HG02943 (cell line): Measurements from ENCODE around the gene FUT2.
"Not testable (repeated sequence)": the region's sequence is repeated elsewhere in the genome, so short reads cannot be mapped to it uniquely, and the experiment has no call there.

Experiments used
- ATAC-seq: cut with Tn5 transposase; IDR thresholded peaks from one replicate; pipeline ENCODE4 v1.9.1; 2021; ENCODE audit warnings: mild to moderate bottlenecking, low read depth, moderate library complexity; ENCODE audit not compliant: unreplicated experiment

The FUT2 gene

DNA sequence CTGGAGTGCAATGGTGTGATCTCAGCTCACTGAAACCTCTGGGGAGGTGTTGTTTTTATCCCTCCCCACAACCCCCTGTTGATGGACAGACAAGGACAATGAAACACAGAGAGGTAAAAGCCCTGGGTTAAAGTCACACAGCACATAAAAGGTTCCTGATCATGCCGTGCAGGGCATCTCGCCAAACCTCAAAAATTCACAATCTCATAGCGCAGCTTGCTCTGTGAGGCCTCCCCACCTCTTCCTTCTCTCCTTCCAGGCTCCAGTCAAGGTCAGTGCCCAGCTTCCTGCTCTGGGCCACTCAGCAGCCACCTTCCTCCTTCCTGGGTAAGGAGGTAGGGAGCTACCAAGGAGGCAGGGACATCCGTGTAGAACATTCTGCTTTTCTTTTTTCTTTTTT is 2.3 kb downstream of the FUT2 start:
- ATAC-seq: no peak

DNA sequence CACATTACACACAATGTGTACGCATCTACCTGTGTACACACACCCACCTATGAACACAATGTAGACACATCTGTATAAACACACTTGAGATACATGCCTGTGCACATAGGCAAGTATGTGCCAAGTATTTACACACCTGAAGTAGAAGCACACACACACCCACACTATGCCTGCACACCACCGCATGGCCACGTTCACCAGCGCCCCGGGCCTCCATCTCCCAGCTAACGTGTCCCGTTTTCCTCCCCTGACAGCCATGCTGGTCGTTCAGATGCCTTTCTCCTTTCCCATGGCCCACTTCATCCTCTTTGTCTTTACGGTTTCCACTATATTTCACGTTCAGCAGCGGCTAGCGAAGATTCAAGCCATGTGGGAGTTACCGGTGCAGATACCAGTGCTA is 6.9 kb downstream of the FUT2 start:
- no peak for ATAC-seq

DNA sequence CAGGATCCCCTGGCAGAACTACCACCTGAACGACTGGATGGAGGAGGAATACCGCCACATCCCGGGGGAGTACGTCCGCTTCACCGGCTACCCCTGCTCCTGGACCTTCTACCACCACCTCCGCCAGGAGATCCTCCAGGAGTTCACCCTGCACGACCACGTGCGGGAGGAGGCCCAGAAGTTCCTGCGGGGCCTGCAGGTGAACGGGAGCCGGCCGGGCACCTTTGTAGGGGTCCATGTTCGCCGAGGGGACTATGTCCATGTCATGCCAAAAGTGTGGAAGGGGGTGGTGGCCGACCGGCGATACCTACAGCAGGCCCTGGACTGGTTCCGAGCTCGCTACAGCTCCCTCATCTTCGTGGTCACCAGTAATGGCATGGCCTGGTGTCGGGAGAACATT is 7.5 kb downstream of the FUT2 start:
- no peak for ATAC-seq

DNA sequence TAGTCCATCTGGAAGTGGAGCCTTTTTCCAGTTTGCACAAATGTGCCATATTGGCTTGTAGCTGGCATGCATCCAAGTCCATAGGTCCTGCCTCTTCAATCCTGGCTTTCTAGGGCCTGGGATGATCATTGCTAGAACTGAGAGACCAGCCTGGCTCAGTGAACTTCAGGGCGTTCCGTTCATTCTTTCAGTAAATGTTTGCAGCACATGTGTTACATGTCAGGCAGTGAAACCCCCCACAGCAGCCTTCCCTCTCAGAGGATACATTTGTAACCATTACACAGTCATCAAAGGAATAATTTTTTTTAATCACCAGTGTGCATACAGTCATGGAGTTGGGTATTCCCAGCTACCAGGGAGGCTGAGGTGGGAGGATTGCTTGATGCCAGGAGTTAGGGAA is 9.7 kb downstream of the FUT2 start:
- ATAC-seq: no peak

DNA sequence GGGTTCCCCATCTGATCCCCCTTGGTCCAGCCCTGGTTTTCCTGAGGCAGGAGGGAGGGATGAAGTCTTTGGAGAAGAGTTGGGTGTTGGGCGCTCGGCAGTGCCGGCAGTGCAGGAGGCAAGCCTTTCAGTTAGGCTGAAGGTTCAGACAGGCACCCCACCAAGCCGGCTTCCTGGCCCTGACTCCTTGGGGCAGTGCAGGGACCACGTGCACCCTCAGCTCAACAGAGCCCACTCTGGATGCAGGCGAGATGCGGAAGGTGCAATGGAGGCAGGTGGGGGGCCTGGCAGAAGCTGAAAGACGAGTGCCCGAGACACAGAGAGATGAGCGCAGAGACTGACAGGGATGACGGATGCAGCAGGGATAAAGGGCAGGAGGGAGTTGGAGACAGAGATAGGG is 12.7 kb downstream of the FUT2 start:
- ATAC-seq: no peak

DNA sequence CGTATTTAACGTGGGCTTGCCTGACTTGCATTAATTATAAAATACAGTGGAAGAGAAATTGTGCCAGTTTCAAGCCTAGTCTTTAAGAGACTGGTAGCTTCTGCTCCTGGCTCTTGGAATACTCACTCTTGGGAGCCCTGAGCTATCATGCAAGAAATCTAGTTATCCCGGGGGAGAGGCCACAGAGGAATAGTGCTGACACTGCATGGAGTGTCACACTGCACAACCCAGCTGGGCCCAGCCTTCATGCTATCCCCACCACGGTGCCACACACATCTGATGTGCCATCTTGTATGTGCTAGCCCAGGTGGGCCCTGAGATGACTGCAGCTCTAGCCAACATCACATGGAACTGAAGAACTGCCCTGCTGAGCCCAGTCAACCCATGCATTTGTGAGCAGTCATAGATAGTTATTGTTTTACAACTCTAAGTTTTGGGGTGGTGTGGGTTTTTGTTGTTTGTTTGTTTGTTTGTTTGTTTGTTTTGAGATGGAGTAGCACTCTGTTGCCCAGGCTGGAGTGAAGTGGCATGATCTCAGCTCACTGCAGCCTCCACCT is 15.4 kb downstream of the FUT2 start:
- no peak for ATAC-seq

DNA sequence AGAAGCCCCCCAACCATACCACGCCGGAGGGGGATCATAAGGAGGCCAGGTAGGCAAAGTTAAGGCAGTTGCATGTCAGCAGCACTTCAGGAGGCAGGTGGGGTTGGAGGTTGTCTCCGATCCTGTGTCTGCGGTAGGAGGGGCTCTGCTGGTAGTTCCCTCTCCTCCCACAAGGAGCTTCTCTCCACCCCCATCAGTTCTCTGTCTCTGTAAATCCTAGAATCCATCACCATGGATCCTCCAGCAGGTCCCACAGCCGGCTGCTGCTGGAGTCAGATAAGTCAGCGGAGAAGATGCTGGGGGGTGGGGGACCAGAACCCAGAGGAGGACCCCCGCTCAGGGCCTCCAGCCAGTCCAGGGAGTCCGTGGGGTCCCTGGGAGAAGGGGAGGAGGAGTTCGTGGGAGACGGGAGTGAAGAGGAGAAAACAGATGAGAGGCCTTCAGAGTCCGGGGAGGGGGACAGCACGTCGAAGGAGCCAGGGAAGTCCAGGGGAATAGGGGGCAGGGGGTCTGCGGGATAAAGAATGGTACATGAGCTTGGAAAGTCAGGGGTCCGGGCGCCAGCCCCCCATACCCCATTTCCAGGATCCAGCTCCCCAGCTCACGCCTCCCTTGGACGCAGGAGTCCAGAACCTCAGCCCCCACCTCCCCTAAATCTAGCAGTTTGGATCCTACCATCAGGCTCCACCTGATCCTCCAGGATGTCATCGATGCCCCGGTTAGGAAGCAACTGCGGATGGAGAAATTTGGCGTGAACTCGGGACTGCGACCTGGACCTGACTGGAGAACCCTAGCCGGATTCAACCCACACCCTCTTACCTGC is 17.5 kb downstream of the FUT2 start:
- no peak for ATAC-seq

DNA sequence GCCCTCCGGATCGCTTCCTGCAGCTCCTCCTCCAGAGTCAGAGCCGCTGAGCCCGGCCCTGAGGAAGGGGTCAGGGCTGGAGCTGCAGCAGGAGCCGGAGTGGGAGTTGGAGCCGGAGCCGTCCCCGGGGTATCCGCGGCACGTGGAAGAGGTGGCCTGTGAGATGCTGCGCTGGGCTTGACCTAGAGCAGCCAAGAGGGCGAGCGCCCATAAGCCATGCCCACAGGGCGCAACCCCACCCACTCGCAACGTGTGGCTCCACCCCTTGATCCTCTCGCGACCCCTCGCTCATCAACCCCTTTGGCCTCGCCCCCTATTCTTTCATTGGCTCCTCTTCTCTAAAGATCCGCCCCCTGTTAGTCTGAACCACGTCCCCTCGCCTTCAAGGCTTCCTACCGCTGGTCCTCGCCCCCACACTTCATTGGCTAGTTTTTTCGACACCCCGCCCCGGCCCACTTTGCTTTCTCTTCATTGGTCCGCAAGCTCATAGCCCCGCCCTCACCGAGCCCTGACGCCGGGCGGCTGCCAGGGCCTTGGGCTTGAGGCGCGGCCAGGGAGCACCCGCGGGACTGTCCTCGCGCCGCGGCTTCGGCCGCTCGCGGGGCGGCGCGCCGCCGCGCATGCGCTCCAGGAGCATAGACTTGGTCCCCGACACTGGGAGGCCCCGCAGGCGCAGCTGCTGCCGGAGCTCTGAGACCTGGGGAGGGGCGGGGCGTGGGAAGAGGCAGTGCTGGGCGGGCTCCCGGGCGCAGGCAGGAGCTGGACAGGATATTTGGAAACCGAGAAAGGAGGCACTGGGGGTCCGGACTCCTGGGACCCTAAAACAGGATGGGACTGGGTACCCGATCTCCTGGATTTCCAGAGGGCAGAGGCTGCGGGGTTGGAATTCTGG is 18.3 kb downstream of the FUT2 start:
- ATAC-seq: peak; percentile 88

DNA sequence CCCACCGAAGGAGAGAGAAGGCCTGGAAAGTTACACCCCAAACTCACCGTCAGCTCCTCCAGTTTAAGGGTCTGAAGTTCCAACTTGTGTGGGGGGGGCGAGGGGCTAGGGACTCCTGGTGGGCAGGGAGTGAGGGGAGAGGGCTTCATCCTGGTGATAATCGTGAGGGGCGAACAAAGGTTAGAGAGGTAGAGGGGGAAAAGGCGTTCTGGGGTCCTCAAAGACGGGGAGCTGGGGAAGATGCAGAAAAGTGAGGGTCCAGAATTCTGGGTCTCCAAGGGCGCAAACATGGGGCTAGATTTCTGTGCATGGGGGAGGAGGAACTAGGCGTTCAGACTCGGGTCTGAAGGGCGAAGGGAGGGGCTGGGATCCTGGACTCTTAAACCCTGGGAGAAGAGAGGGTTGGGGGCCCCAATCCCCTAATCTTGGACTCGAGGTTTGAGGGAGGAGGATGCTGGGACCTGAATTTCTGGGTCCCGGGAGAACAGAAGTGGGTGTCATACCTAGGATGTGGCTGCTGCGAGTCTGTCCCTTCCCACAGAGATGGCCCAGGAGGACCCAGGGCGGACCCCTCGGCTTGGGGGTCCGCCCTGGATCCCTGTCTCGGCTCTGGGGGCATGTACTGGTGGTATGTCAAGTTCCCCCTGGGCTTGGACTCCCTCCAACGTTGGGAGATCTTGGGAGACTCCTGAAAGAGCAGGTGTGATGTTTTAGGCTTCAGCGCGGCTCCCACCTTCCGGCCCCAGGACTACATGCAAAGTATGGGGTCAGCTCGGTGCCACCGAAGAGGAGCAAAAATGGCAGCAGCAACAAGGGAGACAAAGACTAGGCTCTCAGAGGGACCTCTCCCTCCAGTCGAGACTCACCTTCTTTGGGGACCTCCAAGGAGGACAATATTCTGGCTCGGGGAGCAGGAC is 19.2 kb downstream of the FUT2 start:
- no peak for ATAC-seq

DNA sequence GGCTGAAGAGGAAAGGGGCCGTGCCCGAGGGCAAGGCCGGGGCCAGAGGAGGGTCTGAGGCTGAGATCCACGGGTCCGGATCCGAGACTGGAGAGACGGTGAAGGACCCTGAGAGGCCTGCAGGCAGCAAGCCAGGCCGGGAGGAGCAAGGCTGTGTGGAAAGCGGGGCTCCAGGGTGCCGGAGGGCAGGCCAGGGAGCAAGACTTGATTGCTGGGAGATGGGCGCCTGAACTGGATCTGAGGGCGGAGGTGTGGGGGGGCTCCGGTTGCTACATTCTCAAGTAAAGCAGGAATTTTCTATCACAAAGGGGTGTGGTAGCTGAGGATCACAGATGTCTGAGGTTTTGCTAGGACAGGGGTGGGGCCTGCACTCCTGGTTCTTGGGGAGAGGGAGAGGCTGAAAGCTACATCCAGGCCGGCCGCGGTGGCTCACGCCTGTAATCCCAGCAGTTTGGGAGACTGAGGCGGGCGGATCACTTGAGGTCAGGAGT is 20.0 kb downstream of the FUT2 start:
- no peak for ATAC-seq

DNA sequence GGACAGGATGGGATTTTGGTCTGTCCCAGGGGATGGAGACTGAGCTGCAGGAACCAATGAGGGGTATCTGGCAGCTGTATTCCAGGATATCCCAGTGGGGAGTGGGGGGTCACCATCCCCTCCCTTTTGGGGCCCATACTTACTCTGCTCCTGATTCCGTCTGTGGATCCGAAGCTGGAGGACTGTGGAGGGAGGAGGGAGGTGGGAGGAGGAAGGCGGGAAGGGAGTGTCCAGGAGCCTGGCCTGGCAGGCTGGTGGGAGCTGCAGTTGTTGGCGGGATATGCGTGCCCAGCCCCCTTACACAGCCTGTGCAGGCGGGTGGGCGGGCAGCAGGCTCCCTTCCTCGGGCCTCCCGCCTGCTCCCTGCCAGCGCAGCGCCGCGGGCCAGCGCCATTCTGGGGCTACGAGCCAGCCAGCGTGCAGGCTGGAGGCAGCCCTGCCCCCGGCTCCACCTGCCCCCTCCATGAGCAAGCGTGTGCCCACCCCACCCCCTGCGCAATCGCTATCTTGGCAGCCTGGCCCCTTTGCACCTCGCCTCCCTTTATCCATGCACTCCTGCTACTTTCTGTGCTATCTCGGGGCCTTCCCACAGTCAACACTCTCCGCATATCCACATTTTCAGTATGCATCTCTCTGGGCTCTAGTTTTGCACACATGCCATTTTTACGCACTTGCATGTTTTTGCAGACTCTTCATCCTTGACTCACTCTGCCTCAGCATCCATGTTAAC is 21.0 kb downstream of the FUT2 start:
- ATAC-seq: no peak

DNA sequence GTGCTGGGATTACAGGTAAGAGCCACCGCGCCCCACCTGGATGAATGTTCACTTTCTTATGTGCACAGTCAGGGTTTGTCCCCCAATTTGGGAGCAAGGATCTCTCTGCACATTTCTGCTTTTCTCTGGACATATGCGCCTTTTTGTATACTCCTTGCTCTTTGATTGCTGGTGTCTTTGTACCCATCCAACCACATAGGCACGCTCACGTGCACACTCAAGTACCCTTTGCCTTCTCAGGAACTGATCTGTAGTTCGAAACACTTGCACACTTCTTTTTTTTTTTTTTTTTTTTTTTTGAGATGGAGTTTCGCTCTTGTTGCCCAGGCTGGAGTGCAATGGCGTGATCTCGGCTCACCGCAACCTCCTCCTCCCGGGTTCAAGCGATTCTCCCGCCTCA is 22.3 kb downstream of the FUT2 start:
- ATAC-seq: not testable (repeated sequence)

DNA sequence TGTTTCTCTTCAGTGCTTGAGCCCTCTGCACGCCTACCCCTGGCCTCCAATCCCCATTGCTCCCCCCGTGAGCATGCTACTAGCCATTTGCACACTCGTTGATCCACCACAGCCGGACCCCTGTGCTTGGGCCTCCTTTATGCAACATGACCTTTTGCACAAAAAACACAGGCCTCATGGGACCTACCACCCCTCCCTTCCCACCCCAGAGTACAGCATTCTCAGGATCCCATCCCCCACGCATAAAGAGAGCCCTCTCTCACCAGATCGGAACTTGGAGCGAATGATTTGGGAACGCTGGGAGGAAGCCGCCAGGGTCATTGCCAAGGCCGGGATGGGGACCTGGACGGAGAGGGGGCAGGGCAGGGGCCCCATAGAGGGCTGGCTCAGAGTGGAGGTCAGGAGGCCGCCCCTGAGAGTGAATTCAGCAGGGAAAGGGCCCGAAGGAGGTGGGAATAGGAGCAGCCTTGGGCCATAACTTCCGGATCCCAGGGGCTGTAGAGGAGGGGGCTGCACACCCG is 23.0 kb downstream of the FUT2 start:
- no peak for ATAC-seq

DNA sequence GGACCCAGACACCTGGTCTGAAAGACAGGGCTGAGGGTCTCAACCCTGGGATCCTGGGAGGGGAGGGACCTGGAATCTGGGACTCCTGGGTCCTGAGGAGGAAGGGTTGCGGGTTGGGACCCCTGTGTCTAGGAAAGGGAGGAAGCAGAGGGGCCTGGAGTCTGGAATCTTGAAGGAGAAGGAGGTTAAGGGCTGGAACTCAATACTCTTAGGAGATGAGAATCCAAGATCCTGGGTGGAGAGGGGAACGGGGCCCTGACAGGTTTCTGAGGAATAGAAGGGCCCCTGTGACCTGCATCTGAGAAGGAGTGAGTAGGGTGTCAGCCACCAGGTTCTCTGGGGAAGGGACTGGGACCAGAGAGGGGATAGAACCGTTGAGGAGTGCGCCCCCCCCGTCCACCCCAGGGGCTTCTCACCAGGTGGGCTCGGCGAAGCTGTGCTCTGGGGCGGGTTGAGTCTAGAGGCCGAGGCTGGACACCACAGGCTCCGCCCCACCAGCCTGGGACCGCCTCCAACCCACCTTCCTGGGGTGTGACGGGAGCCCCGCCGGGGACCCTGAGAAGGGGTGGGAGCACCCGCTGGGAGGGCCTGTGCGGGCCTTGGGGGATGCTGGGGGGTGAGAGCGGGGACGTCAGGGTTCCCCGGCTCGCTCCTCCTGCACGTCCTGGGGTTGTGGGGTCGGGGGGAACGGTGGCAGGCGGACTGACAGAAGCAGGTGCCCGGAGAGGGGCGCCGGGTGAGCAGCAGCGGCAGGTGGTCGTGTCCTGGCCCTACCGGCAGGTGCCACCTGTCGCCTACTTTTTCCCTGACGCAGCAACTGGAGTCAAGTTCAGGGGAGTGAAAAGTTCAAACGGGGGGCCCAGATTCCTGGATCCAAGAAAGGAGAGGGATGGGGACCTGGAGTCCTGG is 23.7 kb downstream of the FUT2 start, which contains the start of gene MAMSTR:
TSS of gene MAMSTR (minus strand) at position 463 of the 909 bp plus-strand sequence. CDS start 694 bp downstream, outside the sequence.
- no peak for ATAC-seq

DNA sequence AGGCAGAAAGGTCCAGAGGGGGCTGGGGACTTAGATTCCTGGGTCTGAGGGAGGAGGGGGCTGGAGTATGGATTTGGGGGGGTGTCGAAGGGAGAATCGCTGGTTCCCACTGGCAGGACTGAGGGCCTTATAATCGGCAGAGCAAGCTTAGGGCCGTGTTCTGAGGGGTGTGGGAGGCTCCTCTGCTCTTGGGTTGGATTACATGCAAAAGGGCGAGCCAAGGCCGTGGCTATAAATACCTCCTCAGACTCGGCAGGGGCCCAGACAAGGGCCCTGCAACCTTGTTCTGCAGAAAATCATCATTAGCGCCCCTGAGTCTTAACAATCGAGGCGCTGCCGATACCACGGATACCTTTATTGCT is 24.5 kb downstream of the FUT2 start:
- no peak for ATAC-seq

DNA sequence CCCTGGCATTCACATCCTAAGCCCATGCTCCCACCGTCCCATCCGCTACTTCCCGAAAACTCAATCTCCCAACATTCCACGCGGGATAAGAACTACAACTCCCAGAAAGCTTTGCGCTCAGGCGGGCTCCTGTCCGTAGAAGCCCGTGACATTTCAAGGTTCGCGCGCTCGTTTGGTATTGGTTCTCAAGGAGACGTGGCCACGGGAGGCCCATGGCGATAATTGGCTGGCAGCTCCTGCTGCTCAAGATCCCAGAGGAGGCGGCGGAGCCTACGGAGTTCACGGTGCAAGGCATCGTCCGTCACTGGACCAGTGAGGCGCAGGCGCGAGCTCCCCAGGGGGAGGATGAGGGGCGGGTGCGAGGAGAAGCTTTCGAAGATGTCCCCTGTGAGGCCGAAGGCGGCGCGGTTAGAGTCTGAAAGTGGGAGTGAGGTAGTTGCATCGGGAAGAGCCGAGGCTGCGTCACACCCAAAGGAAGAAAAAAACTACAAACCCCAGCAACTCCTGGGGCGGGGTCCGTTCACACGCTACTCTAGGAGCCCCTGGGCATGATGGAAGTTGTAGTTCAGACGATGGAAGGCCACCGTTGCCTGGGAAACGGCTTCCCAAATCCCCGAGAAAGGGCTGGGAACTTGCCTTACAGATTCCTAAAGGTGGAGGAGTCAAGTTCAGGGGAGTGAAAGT is 25.0 kb downstream of the FUT2 start:
- peak; percentile 74 for ATAC-seq

DNA sequence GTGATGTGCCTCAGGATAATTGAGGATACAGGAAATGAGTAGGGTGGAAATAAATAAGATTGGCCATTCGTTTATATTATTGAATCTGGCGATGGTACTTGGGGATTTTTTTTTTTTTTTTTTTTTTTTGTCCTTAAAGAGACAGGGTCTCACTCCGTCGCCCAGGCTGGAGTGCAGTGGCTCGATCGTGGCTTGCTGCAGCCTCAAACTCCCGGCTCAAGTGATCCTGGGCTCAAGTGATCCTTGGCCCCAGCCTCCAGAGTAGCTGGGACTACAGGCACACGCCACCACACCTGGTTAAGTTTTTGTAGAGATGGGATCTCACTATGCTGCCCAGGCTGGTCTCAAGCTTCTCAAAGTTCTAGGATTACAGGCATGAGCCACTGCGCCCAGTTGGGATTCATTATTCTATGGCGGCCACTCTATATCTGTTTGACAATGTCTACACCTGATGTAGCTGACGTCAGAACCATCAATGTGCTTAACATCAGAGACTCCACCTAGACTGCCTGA is 26.5 kb downstream of the FUT2 start:
- ATAC-seq: no peak
